GM23338 (cell line): ENCODE data around the gene HDAC9. TPM values are rescaled to one million over a fixed set of nuclear protein-coding genes. Genes with fewer than 3 reads are reported as not detected.

Experiments
- ATAC-seq: fragments of 200-7000 bp; cut with Tn5 transposase; 3 replicates; pipeline ENCODE4 v1.9.1; 2020
- DNase-seq: peaks from one replicate; pipeline ENCODE4 v3.0.0-alpha.2; 2015; ENCODE audit warnings: low spot score
- H2AFZ ChIP-seq: fragments of 200-600 bp; sonication (generic); 2 replicates; pipeline ENCODE4 v1.8.0; 2016; ENCODE audit warnings: antibody characterized with exemption, mild to moderate bottlenecking, moderate library complexity
- H3F3A ChIP-seq: fragments of 200-600 bp; sonication (generic); replicated peaks from 2 replicates; pipeline ENCODE4 v1.8.0; 2017; ENCODE audit warnings: antibody characterized with exemption, mixed run types, low read depth
- H3K27ac ChIP-seq: fragments of 200-600 bp; sonication (generic); 2 replicates; pipeline ENCODE4 v1.6.1; 2016; ENCODE audit warnings: low read depth
- H3K27me3 ChIP-seq: fragments of 200-600 bp; sonication (generic); 2 replicates; pipeline ENCODE4 v1.8.0; 2016; ENCODE audit warnings: mild to moderate bottlenecking, mixed run types, moderate library complexity; ENCODE audit not compliant: insufficient read depth
- H3K36me3 ChIP-seq: fragments of 200-600 bp; sonication (generic); 2 replicates; pipeline ENCODE4 v1.8.0; 2016; ENCODE audit warnings: mild to moderate bottlenecking; ENCODE audit not compliant: insufficient read depth
- H3K4me1 ChIP-seq: fragments of 200-600 bp; sonication (generic); 2 replicates; pipeline ENCODE4 v1.8.0; 2016; ENCODE audit warnings: mild to moderate bottlenecking, moderate library complexity; ENCODE audit not compliant: insufficient read depth
- H3K4me2 ChIP-seq: fragments of 200-600 bp; sonication (generic); 2 replicates; pipeline ENCODE4 v1.7.1; 2017; ENCODE audit warnings: mixed run types
- H3K4me3 ChIP-seq: fragments of 200-600 bp; sonication (generic); 2 replicates; pipeline ENCODE4 v1.6.1; 2016; ENCODE audit warnings: mixed run types
- H3K79me2 ChIP-seq: fragments of 200-600 bp; sonication (generic); replicated peaks from 2 replicates; pipeline ENCODE4 v1.8.0; 2017; ENCODE audit warnings: mild to moderate bottlenecking; ENCODE audit not compliant: insufficient read depth
- H3K9me2 ChIP-seq: fragments of 200-600 bp; sonication (generic); 2 replicates; pipeline ENCODE4 v1.8.0; 2017; ENCODE audit not compliant: insufficient read depth
- H4K20me1 ChIP-seq: fragments of 200-600 bp; sonication (generic); replicated peaks from 2 replicates; pipeline ENCODE4 v1.8.0; 2017; ENCODE audit warnings: mild to moderate bottlenecking; ENCODE audit not compliant: insufficient read depth
- H3K27ac Mint-ChIP-seq: 2 replicates; pipeline ENCODE4 v1.8.0; 2020; ENCODE audit warnings: inconsistent platforms, mild to moderate bottlenecking, moderate library complexity, mixed read lengths
- H3K27me3 Mint-ChIP-seq: 3 replicates; pipeline ENCODE4 v1.8.0; 2022; ENCODE audit warnings: low read depth, mild to moderate bottlenecking, moderate library complexity, mixed read lengths, inconsistent platforms; ENCODE audit not compliant: insufficient read depth, poor library complexity
- H3K36me3 Mint-ChIP-seq: 3 replicates; pipeline ENCODE4 v1.8.0; 2021; ENCODE audit warnings: low read depth, mild to moderate bottlenecking, inconsistent platforms, moderate library complexity, mixed read lengths
- H3K4me1 Mint-ChIP-seq: 3 replicates; pipeline ENCODE4 v1.8.0; 2020; ENCODE audit warnings: mild to moderate bottlenecking, inconsistent platforms, mixed read lengths
- H3K4me3 Mint-ChIP-seq: 3 replicates; pipeline ENCODE4 v1.8.0; 2021; ENCODE audit warnings: moderate library complexity, mild to moderate bottlenecking, inconsistent platforms, mixed read lengths
- H3K9me3 Mint-ChIP-seq: 3 replicates; pipeline ENCODE4 v1.8.0; 2020; ENCODE audit warnings: moderate library complexity, mild to moderate bottlenecking, inconsistent platforms, mixed read lengths
- CREB1 ChIP-seq: fragments of 250-450 bp; sonication (Bioruptor Pico); IDR thresholded peaks from 2 replicates; pipeline ENCODE4 v1.5.0; 2020; ENCODE audit warnings: low read depth, mild to moderate bottlenecking, moderate library complexity
- CTCF ChIP-seq, 2 experiments: fragments of 200-600 bp in 1 of 2; sonication (generic) in 1 of 2; conservative IDR thresholded peaks; 2 replicates each; pipeline versions ENCODE4 v1.5.1 to v1.6.1; 2016 to 2017; ENCODE audit warnings: antibody characterized with exemption in 2 of 2, low read depth in 2 of 2, mild to moderate bottlenecking in 2 of 2, moderate library complexity in 1 of 2
- ETS1 ChIP-seq: IDR thresholded peaks from 2 replicates; pipeline ENCODE4 v1.6.1; 2016; ENCODE audit warnings: antibody characterized with exemption
- EZH2 ChIP-seq: fragments of 200-600 bp; sonication (generic); IDR thresholded peaks from one replicate; pipeline ENCODE4 v1.8.0; 2017; ENCODE audit warnings: antibody characterized with exemption, mild to moderate bottlenecking, low read depth; ENCODE audit not compliant: unreplicated experiment
- EZH2phosphoT487 ChIP-seq: fragments of 200-600 bp; sonication (generic); IDR thresholded peaks from one replicate; pipeline ENCODE4 v1.8.1; 2018; ENCODE audit warnings: antibody characterized with exemption; ENCODE audit not compliant: unreplicated experiment
- JUNB ChIP-seq: IDR thresholded peaks from one replicate; pipeline ENCODE4 v1.6.1; 2016; ENCODE audit warnings: antibody characterized with exemption; ENCODE audit not compliant: unreplicated experiment
- NANOG ChIP-seq: IDR thresholded peaks from 2 replicates; pipeline ENCODE4 v1.6.1; 2016; ENCODE audit warnings: antibody characterized with exemption, borderline replicate concordance
- POLR2AphosphoS5 ChIP-seq: IDR thresholded peaks from 2 replicates; pipeline ENCODE4 v1.6.1; 2016; ENCODE audit warnings: antibody characterized with exemption, low read depth
- REST ChIP-seq: IDR thresholded peaks from one replicate; pipeline ENCODE4 v1.6.1; 2018; ENCODE audit warnings: antibody characterized with exemption; ENCODE audit not compliant: unreplicated experiment
- STAT1 ChIP-seq: IDR thresholded peaks from one replicate; pipeline ENCODE4 v1.6.1; 2016; ENCODE audit warnings: antibody characterized with exemption; ENCODE audit not compliant: unreplicated experiment
- ZNF114 ChIP-seq: fragments of 250-450 bp; sonication (Bioruptor Pico); IDR thresholded peaks from 2 replicates; pipeline ENCODE4 v1.5.0; 2020; ENCODE audit warnings: mild to moderate bottlenecking, moderate library complexity
- ZNF331 ChIP-seq: fragments of 250-450 bp; sonication (Bioruptor Pico); IDR thresholded peaks from 2 replicates; pipeline ENCODE4 v1.5.0; 2020; ENCODE audit warnings: low read depth, mild to moderate bottlenecking, moderate library complexity
- ZNF462 ChIP-seq: fragments of 250-450 bp; sonication (Bioruptor Pico); IDR thresholded peaks from 2 replicates; pipeline ENCODE4 v1.5.0; 2020; ENCODE audit warnings: mild to moderate bottlenecking, moderate library complexity
- polyA plus RNA-seq: library from polyadenylated mRNA; unstranded; fragments of >200 nt; fragmentation: Nextera tagmentation; extraction: Ambion mirVana; gene quantifications from 2 replicates; pipeline ENCODE4 v1.2.1, GENCODE V29; 2016
- total RNA-seq: library from RNA; depleted of rRNA; stranded (reverse); fragments of >200 nt; shearing (Covaris generic); gene quantifications from 2 replicates; pipeline ENCODE4 v1.2.3, GENCODE V29; 2014

The HDAC9 gene
- total and polyA plus RNA-seq, 2 experiments from 2014 or later, result 8.3 to 18.5 TPM

- Mint-ChIP-seq H3K4me3 (no peak overlapping the region), H3K27me3 (no peaks in the 10 kb centered on the region), H3K27ac (no peak overlapping the region), H3K4me1 (peaks cover 12% of the 10 kb centered on the region), H3K36me3 (no peaks in the 10 kb centered on the region), H3K9me3 (no peaks in the 10 kb centered on the region)
- no peaks in the 10 kb centered on the region for H3F3A ChIP-seq
- no peaks in the 10 kb centered on the region for H3K36me3 ChIP-seq
- no peak for DNase-seq
- H2AFZ ChIP-seq, result no peak overlapping the region
- peaks cover 3% of the 10 kb centered on the region for H3K4me1 ChIP-seq
- no peak overlapping the region for H3K4me2 ChIP-seq
- H4K20me1 ChIP-seq, result no peaks in the 10 kb centered on the region
- TF ChIP-seq ZNF331 (no peak), REST (no peak), NANOG (no peak), STAT1 (no peak), ZNF114 (CRISPR knock-in tag) (no peak), JUNB (no peak), POLR2AphosphoS5 (no peak), CTCF (conservative IDR thresholded peaks at IDR 0.05; ENCODE audit: low read depth in 2 of 2) (no peak), EZH2 (no peak), CREB1 (CRISPR knock-in tag) (no peak), ZNF462 (CRISPR knock-in tag) (no peak), EZH2phosphoT487 (no peak), ETS1 (no peak)
- no peak overlapping the region for H3K4me3 ChIP-seq
- no peaks in the 10 kb centered on the region for H3K9me2 ChIP-seq
- ATAC-seq, result no peak
- no peaks in the 10 kb centered on the region for H3K27me3 ChIP-seq
- H3K79me2 ChIP-seq, result no peaks in the 10 kb centered on the region
- H3K27ac ChIP-seq, result no peak overlapping the region
These were observed 35.0 kb downstream of the HDAC9 start for GRCh38 chr7:18530224-18531179.
